ENCODE data around the gene P3H3.

DNA sequence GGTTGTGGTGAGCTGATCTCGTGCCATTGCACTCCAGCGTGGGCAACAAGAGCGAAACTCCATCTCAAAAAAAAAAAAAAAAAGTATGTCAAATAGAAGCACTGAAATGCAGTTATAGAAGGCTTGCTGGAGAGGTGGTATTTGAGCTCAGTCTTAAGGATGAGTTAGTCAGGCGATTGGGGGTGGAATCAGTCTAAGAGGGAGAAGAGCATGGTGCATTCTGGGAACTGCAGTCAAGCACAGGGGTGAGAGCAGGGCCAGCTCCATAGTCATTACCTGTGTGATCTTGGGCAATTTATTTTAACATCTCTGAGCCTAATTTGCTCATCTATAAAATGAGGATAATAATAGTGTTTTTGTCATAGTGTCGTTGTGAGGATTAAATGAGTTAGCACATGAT, 6.7 kb downstream of the P3H3 start:
- TF ChIP-seq EZH2phosphoT487 (IDR thresholded peaks at IDR 0.05; ENCODE audit: unreplicated experiment) (no peak), CREB1 (CRISPR knock-in tag; IDR thresholded peaks at IDR 0.05; ENCODE audit: low read depth) (no peak), ZNF331 (CRISPR knock-in tag; IDR thresholded peaks at IDR 0.05; ENCODE audit: low read depth) (no peak), EZH2 (IDR thresholded peaks at IDR 0.05; ENCODE audit: low read depth, unreplicated experiment) (no peak), POLR2AphosphoS5 (IDR thresholded peaks at IDR 0.05; ENCODE audit: low read depth) (no peak), ZNF114 (CRISPR knock-in tag; IDR thresholded peaks at IDR 0.05) (no peak), JUNB (IDR thresholded peaks at IDR 0.05; ENCODE audit: unreplicated experiment) (no peak), STAT1 (IDR thresholded peaks at IDR 0.05; ENCODE audit: unreplicated experiment) (no peak)
- TF ChIP-seq, protein P1, sequence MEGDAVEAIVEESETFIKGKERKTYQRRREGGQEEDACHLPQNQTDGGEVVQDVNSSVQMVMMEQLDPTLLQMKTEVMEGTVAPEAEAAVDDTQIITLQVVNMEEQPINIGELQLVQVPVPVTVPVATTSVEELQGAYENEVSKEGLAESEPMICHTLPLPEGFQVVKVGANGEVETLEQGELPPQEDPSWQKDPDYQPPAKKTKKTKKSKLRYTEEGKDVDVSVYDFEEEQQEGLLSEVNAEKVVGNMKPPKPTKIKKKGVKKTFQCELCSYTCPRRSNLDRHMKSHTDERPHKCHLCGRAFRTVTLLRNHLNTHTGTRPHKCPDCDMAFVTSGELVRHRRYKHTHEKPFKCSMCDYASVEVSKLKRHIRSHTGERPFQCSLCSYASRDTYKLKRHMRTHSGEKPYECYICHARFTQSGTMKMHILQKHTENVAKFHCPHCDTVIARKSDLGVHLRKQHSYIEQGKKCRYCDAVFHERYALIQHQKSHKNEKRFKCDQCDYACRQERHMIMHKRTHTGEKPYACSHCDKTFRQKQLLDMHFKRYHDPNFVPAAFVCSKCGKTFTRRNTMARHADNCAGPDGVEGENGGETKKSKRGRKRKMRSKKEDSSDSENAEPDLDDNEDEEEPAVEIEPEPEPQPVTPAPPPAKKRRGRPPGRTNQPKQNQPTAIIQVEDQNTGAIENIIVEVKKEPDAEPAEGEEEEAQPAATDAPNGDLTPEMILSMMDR (conservative IDR thresholded peaks at IDR 0.05; ENCODE audit: low read depth in 2 of 2), result no peak
- TF ChIP-seq, protein P2, sequence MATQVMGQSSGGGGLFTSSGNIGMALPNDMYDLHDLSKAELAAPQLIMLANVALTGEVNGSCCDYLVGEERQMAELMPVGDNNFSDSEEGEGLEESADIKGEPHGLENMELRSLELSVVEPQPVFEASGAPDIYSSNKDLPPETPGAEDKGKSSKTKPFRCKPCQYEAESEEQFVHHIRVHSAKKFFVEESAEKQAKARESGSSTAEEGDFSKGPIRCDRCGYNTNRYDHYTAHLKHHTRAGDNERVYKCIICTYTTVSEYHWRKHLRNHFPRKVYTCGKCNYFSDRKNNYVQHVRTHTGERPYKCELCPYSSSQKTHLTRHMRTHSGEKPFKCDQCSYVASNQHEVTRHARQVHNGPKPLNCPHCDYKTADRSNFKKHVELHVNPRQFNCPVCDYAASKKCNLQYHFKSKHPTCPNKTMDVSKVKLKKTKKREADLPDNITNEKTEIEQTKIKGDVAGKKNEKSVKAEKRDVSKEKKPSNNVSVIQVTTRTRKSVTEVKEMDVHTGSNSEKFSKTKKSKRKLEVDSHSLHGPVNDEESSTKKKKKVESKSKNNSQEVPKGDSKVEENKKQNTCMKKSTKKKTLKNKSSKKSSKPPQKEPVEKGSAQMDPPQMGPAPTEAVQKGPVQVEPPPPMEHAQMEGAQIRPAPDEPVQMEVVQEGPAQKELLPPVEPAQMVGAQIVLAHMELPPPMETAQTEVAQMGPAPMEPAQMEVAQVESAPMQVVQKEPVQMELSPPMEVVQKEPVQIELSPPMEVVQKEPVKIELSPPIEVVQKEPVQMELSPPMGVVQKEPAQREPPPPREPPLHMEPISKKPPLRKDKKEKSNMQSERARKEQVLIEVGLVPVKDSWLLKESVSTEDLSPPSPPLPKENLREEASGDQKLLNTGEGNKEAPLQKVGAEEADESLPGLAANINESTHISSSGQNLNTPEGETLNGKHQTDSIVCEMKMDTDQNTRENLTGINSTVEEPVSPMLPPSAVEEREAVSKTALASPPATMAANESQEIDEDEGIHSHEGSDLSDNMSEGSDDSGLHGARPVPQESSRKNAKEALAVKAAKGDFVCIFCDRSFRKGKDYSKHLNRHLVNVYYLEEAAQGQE (IDR thresholded peaks at IDR 0.05; ENCODE audit: unreplicated experiment), result no peak
- TF ChIP-seq, protein P3, sequence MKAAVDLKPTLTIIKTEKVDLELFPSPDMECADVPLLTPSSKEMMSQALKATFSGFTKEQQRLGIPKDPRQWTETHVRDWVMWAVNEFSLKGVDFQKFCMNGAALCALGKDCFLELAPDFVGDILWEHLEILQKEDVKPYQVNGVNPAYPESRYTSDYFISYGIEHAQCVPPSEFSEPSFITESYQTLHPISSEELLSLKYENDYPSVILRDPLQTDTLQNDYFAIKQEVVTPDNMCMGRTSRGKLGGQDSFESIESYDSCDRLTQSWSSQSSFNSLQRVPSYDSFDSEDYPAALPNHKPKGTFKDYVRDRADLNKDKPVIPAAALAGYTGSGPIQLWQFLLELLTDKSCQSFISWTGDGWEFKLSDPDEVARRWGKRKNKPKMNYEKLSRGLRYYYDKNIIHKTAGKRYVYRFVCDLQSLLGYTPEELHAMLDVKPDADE (IDR thresholded peaks at IDR 0.05), result no peak
